GM18508 (cell line): ENCODE data around the gene CS.

Experiments used
- ATAC-seq: cut with Tn5 transposase; IDR thresholded peaks from one replicate; pipeline ENCODE4 v1.9.1; 2021; ENCODE audit warnings: moderate number of reproducible peaks; ENCODE audit not compliant: insufficient read depth, unreplicated experiment

Gene CS

DNA sequence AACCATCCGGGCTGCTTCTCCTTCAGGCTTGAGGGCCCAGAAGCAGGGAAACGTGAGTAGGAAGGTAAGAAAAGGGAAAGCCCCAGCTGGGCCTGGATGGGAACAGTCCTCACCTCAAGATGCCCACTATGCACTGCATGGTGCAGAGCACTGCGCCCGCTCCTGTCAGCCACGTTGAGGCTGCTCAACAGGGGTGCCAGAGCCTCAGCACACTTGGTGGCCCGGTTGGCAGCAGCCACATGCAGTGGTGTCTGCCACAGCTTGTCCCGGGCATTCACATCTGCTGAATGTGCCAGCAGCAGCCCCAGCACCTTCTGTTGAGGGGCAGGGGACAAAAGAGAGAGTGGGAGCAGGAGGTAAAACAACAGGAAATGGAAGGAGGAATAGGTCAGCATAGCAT, 44.5 kb downstream of the CS start:
- no peak for ATAC-seq

DNA sequence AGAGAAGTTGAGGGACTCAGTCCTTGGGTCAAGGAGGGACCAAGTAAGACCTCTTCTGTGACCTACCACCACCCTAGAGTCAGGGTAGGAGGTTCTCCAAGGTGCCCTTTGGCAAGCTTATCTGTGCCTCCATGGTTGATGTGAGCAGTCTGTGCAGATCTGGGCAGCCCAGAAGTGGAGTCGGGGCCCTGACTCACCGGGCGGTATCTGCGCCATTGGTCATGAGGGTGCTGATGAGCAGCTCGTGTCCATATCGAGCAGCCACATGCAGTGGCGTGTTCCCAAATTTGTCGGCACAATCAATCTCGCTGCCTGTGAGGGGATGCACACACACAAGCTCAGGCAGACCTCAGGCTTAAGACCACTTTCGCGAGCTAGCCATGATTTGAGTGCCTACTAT, 47.0 kb downstream of the CS start:
- ATAC-seq = no peak

DNA sequence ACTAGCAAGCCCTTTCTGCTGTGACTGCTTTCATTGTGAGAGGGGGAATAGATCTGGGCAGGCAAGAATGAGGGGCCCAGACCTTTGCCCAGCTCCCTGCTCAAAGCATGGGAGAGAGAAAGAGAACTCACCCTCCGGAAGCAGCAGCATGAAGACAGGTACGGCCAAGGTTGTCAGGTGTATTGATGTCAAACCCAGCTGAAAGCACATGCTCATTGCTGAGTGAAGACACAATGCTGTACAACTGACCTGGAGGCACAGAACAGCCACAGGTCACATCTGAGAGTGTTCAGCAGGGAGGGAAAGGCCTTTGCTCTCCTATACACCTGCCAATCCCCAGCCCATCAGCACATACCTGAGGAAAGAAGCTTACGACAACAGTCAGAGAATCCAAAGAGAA, 47.5 kb downstream of the CS start:
- ATAC-seq = no peak

- ATAC-seq = no peak
These were observed 51.4 kb downstream of the CS start for GRCh38 chr12:56248711-56249110.

GRCh38 chr12:56247923-56248322, 52.2 kb downstream of the CS start:
- ATAC-seq = no peak

DNA sequence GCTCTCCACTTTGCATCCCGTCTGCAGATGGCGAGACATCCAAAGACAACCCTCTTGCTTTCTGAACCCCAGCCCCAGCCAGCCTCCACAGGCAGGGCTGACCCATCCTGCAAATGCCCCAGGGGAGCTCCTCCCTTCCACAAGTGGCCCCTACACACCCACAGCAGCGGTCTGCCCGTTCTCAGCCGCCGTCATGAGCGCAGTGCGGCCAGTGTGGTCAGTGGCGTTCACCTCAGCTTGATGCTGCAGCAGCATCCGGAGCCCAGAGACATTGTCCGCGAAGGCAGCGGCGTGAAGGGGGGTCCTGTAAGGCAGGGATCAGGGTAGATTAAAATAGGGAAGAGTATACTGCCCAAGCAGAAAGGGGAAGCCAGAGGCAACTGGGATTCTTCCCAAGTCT, 55.6 kb downstream of the CS start:
- no peak for ATAC-seq

- ATAC-seq = no peak
These were observed 56.4 kb downstream of the CS start for GRCh38 chr12:56243731-56244181.

- ATAC-seq = no peak
These were observed 57.1 kb downstream of the CS start for GRCh38 chr12:56242986-56243385.

- no peak for ATAC-seq
These were observed 58.5 kb downstream of the CS start for GRCh38 chr12:56241424-56242303.

DNA sequence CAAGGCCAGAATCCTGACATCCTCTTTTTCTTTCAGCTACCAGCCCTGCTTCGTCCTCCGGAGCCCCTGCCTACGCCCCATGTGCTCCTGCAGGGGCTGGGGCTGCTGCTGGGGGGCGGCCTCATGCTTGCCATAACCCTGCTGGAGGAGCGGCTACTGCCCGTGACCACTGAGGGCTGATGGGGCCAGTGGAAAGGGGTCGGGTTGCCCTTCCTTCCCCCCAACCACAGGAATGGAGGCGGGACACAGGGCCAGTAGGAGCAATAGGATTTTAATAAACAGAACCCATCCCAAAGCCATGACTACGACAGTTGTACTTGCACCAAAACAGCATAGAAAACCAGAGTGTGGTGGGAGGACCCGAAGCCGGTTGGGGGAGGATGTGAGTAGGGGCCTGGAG, 62.6 kb downstream of the CS start:
- no peak for ATAC-seq

DNA sequence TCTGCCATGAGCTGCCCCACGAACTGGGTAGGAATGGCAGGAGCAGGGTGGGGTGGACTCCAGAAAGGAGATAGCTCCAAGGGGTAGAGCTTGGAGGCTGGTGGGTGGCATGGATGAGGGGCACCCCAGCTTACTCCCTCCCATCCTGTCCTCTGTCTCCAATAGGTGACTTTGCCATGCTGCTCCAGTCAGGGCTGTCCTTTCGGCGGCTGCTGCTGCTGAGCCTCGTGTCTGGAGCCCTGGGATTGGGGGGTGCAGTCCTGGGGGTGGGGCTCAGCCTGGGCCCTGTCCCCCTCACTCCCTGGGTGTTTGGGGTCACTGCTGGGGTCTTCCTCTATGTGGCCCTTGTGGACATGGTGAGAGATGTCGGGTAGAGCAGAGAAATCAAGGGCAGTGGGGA, 63.1 kb downstream of the CS start:
- no peak for ATAC-seq

- no peak for ATAC-seq
These were observed 64.0 kb downstream of the CS start for GRCh38 chr12:56236091-56236490.

GRCh38 chr12:56234746-56235436, 65.2 kb downstream of the CS start:
- ATAC-seq = no peak

DNA sequence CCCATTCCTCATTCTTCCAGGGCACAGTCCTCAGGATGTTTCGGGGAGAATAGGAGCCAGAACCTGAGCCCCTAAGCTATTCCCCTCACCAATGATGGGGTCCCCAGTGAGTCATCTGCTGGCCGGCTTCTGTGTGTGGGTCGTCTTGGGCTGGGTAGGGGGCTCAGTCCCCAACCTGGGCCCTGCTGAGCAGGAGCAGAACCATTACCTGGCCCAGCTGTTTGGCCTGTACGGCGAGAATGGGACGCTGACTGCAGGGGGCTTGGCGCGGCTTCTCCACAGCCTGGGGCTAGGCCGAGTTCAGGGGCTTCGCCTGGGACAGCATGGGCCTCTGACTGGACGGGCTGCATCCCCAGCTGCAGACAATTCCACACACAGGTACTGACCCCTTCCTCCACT, 68.9 kb downstream of the CS start:
- no peak for ATAC-seq

- no peak for ATAC-seq
These were observed 69.5 kb downstream of the CS start for GRCh38 chr12:56230432-56231183.

- no peak for ATAC-seq
These were observed 70.2 kb downstream of the CS start, which contains the start of gene SLC39A5 for GRCh38 chr12:56229916-56230431. Gene SLC39A5 (plus strand): TSS chr12:56230051. CDS start chr12:56231275, 1,224 bp downstream.

GRCh38 chr12:56229082-56229481, 71.0 kb downstream of the CS start:
- ATAC-seq = no peak

DNA sequence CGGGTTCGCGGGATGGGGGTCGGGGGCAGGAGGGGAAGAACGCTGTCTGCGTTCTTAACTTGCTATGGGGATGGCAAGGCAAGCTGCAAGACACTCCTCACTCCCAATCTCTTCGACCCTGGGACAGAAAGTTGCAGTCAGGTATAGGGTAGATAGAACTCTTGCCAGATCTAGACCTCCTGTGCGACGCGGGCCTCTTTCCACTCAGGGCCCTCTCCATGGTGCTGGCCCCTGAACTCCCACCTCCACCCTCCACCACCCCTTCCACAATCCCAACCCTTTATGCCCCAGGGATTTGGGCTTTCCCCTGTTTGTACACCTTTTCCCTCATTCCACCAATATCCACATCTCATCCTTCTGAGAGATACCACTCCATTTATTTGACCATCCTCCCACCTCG, 75.2 kb downstream of the CS start:
- no peak for ATAC-seq

- ATAC-seq = peak; percentile 42
These were observed 75.9 kb downstream of the CS start, which contains the start of gene NABP2 for GRCh38 chr12:56224102-56224701. Gene NABP2 (plus strand): TSS chr12:56224342. CDS start chr12:56224857, 515 bp downstream.

GRCh38 chr12:56223571-56224101, 76.5 kb downstream of the CS start:
- ATAC-seq = no peak
